ENCODE data around the gene MAP2K4.

The MAP2K4 gene

DNA sequence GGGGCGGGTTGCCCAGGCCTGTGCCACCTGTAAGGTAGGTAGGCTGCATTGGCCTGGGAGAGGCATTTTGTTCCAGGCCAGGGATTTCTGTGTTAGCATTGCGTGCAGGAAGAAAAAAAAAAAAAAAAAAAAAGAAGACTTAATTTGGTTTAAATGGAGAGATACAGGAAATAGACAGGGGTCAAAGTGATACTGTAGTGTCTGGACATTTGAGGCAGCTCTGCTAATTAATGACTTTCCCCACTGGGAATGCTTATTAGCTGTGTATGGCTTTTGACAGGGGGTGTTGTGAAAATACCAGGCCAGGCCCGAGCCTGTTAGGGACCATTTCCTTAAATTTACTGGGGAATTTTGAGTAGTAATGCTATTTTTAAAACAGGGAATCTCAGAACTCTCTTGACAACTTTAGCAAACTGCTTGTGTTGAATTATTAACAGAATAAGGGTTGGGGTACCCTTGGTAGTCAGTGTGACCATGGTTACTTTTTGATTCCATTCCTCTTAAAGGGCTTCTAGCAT, 1.0 kb downstream of the MAP2K4 start:
- peak overlapping the region; percentile 71 for H3K4me3 ChIP-seq (ENCODE audit: low read length)
- TF ChIP-seq, protein P1, sequence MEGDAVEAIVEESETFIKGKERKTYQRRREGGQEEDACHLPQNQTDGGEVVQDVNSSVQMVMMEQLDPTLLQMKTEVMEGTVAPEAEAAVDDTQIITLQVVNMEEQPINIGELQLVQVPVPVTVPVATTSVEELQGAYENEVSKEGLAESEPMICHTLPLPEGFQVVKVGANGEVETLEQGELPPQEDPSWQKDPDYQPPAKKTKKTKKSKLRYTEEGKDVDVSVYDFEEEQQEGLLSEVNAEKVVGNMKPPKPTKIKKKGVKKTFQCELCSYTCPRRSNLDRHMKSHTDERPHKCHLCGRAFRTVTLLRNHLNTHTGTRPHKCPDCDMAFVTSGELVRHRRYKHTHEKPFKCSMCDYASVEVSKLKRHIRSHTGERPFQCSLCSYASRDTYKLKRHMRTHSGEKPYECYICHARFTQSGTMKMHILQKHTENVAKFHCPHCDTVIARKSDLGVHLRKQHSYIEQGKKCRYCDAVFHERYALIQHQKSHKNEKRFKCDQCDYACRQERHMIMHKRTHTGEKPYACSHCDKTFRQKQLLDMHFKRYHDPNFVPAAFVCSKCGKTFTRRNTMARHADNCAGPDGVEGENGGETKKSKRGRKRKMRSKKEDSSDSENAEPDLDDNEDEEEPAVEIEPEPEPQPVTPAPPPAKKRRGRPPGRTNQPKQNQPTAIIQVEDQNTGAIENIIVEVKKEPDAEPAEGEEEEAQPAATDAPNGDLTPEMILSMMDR (conservative IDR thresholded peaks at IDR 0.05; ENCODE audit: low read length) = no peak
- DNase-seq (ENCODE audit: low read depth) = no peak

DNA sequence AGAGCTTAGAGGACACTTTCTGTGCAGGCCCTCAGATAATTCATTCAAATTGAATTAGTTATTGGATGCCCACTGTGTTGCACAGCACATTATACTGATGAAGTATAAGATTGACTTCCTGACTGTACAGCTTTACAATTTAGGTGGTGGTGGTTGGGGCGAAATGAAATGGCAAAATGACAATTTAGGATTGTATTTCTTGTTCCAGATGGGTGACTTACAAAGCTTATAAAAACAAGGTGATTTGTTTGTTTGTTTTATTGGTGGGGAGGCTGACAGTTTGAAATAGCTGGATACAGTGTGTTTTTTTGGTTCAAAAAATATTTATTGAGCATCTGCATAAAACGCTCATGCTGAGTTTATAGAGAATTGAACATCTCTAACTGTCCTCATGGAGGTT, 1.6 kb downstream of the MAP2K4 start:
- H3K4me3 ChIP-seq (ENCODE audit: low read length) = peak overlapping the region; percentile 71
- no peak for DNase-seq (ENCODE audit: low read depth)
- TF ChIP-seq, protein P1 (conservative IDR thresholded peaks at IDR 0.05; ENCODE audit: low read length) = no peak

DNA sequence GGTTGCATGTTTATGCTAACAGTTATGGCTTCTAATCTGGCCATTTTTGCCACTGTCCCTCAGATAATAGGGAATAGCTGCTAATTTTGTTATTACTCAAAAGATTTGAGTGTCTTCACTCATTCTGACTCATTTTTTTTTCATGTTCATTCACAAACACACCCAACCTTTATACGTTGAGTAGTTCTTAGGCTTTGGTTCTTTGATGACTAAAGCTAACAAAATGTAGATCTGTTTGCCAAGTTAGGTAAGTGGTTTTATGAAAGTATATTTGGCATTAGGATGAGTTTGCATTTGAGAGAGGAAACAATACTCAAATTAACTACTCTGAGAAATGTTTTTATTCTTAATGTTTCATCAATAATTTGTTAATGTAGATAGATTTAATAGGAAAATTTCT, 3.6 kb downstream of the MAP2K4 start:
- TF ChIP-seq, protein P1 (conservative IDR thresholded peaks at IDR 0.05; ENCODE audit: low read length) = no peak
- H3K4me3 ChIP-seq (ENCODE audit: low read length) = no peak overlapping the region
- peak; percentile 29 for DNase-seq (ENCODE audit: low read depth)

DNA sequence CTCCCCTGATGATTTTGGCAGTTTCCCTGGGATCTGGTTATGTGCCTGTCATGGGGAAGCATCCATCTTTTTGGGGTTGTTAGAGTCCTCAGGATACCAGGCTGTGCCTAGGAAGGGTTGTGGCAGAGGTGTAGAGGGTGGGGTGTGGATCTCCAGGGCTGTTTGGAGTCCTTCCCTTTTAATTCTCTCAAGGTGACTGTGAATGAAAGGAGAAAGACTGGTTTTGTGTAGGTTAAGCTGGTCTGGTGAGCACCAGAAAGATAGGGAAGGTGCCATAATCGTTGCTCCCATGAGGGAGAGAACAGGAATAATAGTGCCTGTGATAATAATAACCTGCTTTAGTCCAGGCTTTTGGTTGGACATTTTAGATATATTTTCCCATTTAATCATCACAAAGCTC, 7.0 kb downstream of the MAP2K4 start:
- TF ChIP-seq, protein P1 (conservative IDR thresholded peaks at IDR 0.05; ENCODE audit: low read length) = no peak

DNA sequence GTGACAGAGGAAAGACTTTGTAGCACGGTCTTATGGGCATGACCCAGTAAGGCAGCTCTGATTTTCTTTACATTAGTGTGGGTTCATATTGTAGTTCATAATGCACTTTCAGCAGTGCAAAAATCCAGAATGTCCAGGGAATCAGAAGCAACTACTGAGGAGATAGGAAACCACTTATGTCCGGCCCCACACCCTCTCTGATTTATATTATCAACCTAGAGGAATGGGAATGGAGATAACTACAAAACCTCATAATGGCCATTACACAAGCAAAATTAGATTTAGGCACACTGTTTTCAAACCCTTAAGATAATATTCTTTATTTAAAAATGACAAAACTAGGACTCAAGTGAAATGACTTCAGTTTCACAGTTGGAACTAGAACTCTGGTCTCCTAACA, 7.9 kb downstream of the MAP2K4 start:
- TF ChIP-seq, protein P1 (conservative IDR thresholded peaks at IDR 0.05; ENCODE audit: low read length) = no peak
- no peak for DNase-seq (ENCODE audit: low read depth)
- H3K4me3 ChIP-seq (ENCODE audit: low read length) = no peak overlapping the region

More for the DNA sequence above, 7.0 kb downstream of the MAP2K4 start:
- H3K4me3 ChIP-seq (ENCODE audit: low read length) = no peak overlapping the region
- DNase-seq (ENCODE audit: low read depth) = no peak

DNA sequence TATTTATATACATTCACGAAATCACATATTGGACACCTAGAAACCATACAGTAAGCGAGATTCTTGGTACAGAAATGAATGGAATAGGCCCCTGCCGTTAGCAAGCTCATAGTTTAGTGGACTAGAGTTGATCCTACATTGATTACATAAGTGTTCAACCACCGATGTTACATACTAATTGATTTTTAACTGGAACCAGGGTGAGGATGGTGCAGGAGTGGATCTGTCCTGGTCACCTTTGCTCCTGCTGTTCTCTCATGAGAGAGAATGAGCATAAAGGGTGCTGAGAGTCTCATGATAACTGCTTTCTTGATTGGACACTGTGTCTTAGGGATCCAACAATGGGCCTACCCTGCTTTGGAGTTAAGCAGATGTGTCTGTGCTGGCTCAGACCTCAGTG, 13.9 kb downstream of the MAP2K4 start:
- no peak overlapping the region for H3K4me3 ChIP-seq (ENCODE audit: low read length)
- TF ChIP-seq, protein P1 (conservative IDR thresholded peaks at IDR 0.05; ENCODE audit: low read length) = no peak
- DNase-seq (ENCODE audit: low read depth) = no peak

DNA sequence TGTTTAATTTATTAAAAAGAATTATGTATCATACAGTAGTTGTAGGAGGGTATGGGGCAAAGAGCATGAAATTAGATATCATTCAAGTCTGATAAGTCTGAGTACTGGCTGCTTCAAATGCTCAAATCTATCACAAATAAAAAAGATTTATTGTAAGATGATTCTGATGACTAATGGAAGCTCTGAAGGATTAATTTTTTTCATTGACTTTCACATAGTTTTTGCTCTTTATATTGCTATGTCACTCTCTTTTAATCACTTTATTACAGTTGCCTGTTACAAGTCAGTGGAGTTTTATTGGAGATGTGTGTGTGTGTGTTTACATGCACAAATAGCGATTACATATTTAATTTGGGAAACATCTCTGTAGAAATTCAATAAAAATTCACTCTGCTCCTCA, 15.0 kb downstream of the MAP2K4 start:
- DNase-seq (ENCODE audit: low read depth) = no peak
- TF ChIP-seq, protein P1 (conservative IDR thresholded peaks at IDR 0.05; ENCODE audit: low read length) = no peak
- no peak overlapping the region for H3K4me3 ChIP-seq (ENCODE audit: low read length)
